HFF-Myc (cell line): ENCODE measurements around the gene RASEF.
"Not testable (repeated sequence)": the region's sequence is repeated elsewhere in the genome, so short reads cannot be mapped to it uniquely, and the experiment has no call there.

ENCODE experiments used
- DNase-seq: peaks from one replicate; pipeline ENCODE4 v3.0.0-alpha.2; 2011; ENCODE audit warnings: low read depth; ENCODE audit errors: extremely low read depth
- H3K4me3 ChIP-seq: replicated peaks from 2 replicates; pipeline ENCODE4 v1.5.1; 2011; ENCODE audit warnings: low read depth, mild to moderate bottlenecking, control low read depth, low read length
- CTCF ChIP-seq: IDR thresholded peaks from 2 replicates; pipeline ENCODE4 v1.5.1; 2012; ENCODE audit warnings: mild to moderate bottlenecking, low read depth, low read length, control low read depth; ENCODE audit errors: missing control alignments

Gene RASEF

DNA sequence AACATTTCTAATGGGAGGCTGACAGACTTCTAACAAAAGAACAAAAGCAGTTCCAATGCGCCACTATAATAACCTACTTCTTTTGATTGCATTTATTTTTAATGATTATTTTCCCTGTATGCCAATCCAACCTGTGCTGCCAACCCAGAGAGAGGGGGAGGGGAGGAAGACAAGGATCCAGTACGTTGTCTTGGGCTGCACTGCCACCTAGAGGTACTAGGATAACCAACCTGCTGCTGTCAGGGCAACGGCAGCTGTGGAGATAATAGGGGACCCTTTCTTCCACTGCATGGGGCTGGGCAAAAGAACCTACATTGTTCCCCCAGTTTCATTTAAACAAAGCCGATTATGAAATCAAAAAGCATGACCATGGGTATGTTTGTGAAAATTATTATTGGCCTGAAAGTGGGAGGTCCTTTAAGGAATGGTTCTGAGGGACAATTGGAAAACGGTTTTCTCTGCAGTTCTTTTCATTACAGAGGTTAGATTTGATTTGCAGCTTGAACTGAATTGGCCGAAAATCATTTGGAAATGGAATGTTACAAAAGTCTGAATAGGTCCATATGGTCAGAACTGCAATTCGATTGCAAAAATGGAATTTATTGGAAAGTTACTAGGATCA lies 101.3 kb downstream of the RASEF start:
- peak; percentile 89 for TF ChIP-seq CTCF
- H3K4me3 ChIP-seq: no peak overlapping the region
- DNase-seq: peak; percentile 52

DNA sequence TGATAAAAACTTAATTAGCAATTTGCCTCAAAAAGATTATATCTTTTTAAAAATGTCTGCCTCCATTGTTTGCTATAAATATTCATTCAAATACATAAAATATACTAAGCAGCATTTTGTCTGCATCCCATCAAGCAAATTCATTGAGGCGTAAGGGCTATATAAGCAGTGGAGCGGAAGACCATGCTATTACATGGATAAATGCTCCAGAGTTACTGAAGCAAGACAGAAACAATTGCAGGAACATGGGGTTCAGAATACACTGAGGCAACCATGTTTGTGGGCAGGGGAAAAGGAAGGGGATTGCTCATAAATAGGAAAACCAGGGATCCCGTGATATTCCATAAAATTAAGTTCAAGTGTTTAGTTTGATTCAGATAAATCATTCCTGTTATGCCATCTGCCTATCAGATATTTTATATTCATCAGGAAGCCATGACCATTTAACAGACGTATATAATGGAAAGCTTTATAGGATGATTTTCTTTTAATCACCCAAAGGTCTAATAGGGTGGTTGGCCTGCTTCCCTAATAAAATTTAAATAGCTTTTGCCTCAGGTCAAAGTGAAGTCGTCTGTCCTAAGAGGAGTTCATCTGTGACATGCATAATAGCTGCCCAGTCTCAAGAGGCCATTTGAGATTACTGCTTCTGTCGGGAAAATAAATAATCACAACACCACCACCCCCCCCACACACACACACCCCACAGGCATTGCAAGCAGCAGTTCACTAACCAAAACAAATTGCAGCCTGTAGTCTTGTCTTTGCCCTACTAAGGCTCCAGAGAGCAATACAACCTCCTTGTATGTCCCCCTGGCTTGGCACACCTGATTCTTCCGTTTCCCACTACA lies 105.2 kb downstream of the RASEF start:
- DNase-seq: no peak
- TF ChIP-seq CTCF: no peak

DNA sequence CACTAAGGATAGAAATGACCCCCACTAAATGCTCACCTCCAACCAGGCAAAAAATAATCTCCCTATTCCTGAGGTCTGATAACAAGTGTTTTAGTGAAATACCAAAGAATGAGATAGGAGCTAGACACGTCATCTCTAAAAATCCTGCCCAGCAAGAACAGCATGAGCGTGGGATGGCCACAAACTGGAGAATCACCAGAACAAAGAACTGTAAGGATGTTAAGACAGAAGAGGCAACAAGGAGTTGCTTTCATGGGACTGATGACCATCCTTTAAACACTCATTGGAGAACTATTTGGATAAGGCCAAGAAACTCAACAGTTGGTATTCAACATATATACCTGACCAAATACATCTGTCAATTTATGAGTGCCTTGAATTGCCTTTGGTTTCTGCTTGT lies 113.7 kb downstream of the RASEF start:
- no peak overlapping the region for H3K4me3 ChIP-seq
- no peak for TF ChIP-seq CTCF
- no peak for DNase-seq

More for the DNA sequence above, 105.2 kb downstream of the RASEF start:
- no peak overlapping the region for H3K4me3 ChIP-seq

DNA sequence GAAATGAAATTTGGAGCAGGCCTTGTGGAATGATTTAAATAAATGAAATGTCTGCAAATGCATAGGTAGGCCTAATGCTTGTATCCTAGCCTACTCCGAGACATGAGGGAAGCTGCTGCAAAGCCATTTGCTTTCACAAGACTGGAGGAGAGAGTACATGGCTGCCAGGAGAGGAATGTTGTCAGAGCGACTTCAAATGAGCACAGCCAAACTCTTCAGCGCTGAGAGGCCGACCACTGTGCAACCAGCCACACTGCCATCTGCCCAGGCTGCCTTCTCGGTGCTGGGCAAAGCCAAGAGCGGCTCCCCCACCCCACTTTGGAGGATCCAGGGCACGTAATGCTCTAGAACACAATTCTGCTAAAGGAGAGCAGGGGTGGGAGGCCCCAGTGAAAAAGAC lies 122.6 kb downstream of the RASEF start:
- no peak for DNase-seq
- no peak overlapping the region for H3K4me3 ChIP-seq
- no peak for TF ChIP-seq CTCF

GRCh38 chr9:82939451-82939850 lies 123.5 kb downstream of the RASEF start:
- no peak for TF ChIP-seq CTCF
- H3K4me3 ChIP-seq: no peak overlapping the region
- DNase-seq: no peak

GRCh38 chr9:82938426-82939218 lies 124.3 kb downstream of the RASEF start:
- H3K4me3 ChIP-seq: no peak overlapping the region
- no peak for DNase-seq
- TF ChIP-seq CTCF: no peak

- DNase-seq, H3K4me3 ChIP-seq: not testable (repeated sequence)
Measured at GRCh38 chr9:82936561-82936960, 126.4 kb downstream of the RASEF start.
